Measurements from ENCODE around the gene PRH1. TPM values are rescaled to one million over a fixed set of nuclear protein-coding genes. Genes with fewer than 3 reads are reported as not detected.

Gene PRH1
- polyA plus RNA-seq (2012; ENCODE audit: insufficient read depth, insufficient read length, low read depth) = 19.5 TPM

DNA sequence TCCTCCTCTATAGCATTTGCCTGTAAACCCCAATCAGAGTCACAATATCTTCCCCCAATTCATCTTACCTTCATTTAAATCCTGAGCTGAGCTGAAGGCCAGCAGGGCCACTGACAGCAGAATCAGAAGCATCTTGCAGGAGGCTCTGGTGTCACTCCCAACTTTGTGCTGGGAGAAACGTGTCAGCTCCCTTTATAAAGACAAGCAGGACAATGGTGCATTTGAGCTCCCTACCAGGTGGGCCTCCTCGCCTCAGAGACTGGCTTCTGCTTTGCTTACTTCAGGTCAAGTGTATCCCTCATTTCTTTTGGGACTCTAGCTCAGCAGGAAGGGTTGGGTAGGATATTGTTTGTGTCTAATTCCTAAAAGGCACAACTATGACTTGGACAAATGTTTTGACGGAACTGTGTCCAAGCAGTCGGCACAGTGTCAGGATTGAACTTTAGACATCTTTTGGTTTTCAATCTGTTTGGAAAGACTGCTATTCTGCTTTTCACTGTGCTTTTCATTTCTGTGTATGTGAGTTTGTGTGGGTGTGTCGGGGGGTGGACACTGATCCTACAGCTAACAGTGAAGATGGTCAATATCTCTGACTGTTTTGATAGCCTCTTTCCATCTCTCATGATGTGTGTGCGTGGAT, at the start of gene PRH1:
TSS of gene PRH1 (minus strand) at position 170 of the 640 bp plus-strand sequence. CDS start at position 132, 38 bp downstream.
- Histone ChIP-seq H3K27me3 (no peaks in the 10 kb centered on the region), H3K4me1 (no peaks in the 10 kb centered on the region), H3K4me3 (ENCODE audit: low read depth, low read length) (no peak within 1 kb of the TSS), H3K9me3 (no peaks in the 10 kb centered on the region), H3K36me3 (no peaks in the 10 kb centered on the region; the same call in 1 of the 2 replicates)
- TF ChIP-seq, protein P1, sequence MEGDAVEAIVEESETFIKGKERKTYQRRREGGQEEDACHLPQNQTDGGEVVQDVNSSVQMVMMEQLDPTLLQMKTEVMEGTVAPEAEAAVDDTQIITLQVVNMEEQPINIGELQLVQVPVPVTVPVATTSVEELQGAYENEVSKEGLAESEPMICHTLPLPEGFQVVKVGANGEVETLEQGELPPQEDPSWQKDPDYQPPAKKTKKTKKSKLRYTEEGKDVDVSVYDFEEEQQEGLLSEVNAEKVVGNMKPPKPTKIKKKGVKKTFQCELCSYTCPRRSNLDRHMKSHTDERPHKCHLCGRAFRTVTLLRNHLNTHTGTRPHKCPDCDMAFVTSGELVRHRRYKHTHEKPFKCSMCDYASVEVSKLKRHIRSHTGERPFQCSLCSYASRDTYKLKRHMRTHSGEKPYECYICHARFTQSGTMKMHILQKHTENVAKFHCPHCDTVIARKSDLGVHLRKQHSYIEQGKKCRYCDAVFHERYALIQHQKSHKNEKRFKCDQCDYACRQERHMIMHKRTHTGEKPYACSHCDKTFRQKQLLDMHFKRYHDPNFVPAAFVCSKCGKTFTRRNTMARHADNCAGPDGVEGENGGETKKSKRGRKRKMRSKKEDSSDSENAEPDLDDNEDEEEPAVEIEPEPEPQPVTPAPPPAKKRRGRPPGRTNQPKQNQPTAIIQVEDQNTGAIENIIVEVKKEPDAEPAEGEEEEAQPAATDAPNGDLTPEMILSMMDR (IDR thresholded peaks at IDR 0.05; ENCODE audit: low read depth, low read length) = no peak
- no peak for DNase-seq

DNA sequence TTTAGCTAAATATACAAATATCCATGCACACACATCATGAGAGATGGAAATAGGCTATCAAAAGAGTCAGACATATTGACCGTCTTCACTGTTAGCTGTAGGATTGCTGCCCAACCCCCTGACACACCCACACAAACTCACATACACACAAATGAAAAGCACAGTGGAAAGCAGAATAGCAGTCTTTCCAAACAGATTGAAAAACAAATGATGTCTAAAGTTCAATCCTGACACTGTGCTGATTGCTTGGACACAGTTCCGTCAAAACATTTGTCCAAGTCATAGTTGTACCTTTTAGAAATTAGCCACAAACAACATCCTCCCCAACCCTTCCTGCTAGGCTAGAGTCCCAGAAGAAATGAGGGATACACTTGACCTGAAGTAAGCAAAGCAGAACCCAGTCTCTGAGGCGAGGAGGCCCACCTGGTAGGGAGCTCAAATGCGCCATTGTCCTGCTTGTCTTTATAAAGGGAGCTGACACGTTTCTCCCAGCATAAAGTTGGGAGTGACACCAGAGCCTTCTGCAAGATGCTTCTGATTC, 44.8 kb upstream of the PRH1 start, which contains the start of gene PRH2:
TSS of gene PRH2 (plus strand) at position 491 of the 541 bp plus-strand sequence. CDS start at position 529, 38 bp downstream.
- Histone ChIP-seq H3K36me3 (no peaks in the 10 kb centered on the region), H3K27me3 (no peaks in the 10 kb centered on the region), H3K4me1 (no peaks in the 10 kb centered on the region), H3K4me3 (ENCODE audit: low read depth, low read length) (no peak within 1 kb of the TSS), H3K9me3 (no peaks in the 10 kb centered on the region)
- no peak for DNase-seq
- TF ChIP-seq, protein P1 (IDR thresholded peaks at IDR 0.05; ENCODE audit: low read depth, low read length) = no peak

DNA sequence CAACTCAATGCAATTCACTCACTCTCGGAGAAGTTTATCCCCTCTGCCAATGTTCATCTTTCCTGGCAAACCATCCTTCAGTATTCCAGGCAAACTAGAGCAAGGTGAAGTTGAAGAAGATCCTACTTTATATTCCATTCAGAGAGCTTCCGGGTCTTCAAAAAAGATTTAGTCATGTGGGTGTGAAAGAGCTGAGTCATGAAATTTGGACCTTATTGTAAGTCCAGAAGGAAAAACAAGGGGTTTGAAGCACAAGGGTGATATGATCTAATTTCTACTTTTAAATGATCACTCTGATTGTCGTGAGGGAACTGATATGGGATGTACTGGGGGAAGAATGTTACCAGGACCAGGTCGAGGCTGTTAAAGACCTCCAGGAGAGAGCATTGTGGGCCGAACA, 42.2 kb upstream of the PRH1 start:
- H3K4me3 ChIP-seq (ENCODE audit: low read depth, low read length) = no peak overlapping the region
- TF ChIP-seq, protein P1 (IDR thresholded peaks at IDR 0.05; ENCODE audit: low read depth, low read length) = no peak
- DNase-seq = no peak
- H3K9me3 ChIP-seq = no peaks in the 10 kb centered on the region
- H3K36me3 ChIP-seq = no peaks in the 10 kb centered on the region
- H3K4me1 ChIP-seq = no peaks in the 10 kb centered on the region
- H3K27me3 ChIP-seq = no peaks in the 10 kb centered on the region

DNA sequence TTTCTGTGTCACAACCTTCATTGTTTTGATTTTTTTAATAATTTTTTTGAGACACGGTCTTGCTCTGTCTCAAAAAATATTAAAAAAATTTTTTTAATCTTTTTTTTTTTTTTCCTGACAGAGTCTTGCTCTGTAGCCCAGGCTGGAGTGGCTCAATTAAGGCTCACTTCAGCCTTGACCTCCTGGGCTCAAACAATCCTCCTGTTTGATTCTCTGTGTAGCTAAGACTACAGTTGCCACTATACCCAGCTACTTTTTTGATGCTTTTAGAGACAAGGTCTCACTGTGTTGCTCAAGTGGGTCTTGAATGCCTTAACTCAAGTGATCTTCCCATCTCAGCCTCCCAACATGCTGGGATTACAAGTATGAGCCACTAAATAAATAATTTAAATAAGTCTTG, 35.8 kb upstream of the PRH1 start:
- Histone ChIP-seq H3K4me3 (ENCODE audit: low read depth, low read length) (no peak overlapping the region), H3K9me3 (no peaks in the 10 kb centered on the region), H3K36me3 (no peaks in the 10 kb centered on the region), H3K4me1 (no peaks in the 10 kb centered on the region), H3K27me3 (no peaks in the 10 kb centered on the region)
- DNase-seq = no peak
- TF ChIP-seq, protein P1 (IDR thresholded peaks at IDR 0.05; ENCODE audit: low read depth, low read length) = no peak

DNA sequence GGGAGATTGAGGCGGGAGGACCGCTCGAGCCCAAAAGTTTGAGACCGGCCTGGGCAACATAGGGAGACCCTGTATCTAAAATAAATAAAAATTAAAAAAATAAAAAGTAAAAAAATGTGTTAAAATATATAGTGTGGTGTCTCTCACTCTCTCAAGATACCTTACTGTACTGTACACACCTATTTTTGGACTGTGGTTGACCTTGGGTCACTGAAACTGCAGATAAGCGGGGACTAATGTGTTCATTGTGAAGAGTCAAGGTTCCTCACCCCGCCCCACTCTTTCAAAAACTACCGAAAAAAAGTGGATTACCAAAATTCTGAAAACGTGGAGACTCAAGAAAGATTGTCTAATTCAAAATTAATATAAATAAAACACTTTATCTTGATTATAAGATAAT, 26.3 kb upstream of the PRH1 start:
- TF ChIP-seq, protein P1 (IDR thresholded peaks at IDR 0.05; ENCODE audit: low read depth, low read length) = no peak
- no peak for DNase-seq
- Histone ChIP-seq H3K4me3 (ENCODE audit: low read depth, low read length) (no peak overlapping the region), H3K4me1 (no peaks in the 10 kb centered on the region), H3K36me3 (no peaks in the 10 kb centered on the region), H3K9me3 (no peaks in the 10 kb centered on the region), H3K27me3 (no peaks in the 10 kb centered on the region)

DNA sequence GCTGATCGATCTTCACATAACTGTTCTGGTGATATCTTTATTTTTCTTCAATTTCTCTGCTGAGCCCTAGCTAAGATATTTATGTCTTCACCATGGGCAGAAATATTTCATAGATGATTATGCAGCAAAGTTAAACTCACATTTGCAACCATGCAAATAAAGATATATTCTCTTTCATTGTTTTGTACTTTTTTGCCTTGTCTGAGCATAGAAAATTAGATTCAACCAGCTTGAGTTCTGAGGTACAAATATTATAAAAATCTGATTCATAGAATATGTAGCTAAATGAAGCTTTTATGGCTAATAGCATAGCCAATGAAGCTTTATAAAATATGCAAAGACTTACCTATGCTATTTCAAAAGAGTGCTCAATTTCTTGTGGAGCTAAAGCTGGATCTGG, 25.4 kb upstream of the PRH1 start, which contains the start of gene TAS2R13:
TSS of gene TAS2R13 (minus strand) at position 101 of the 400 bp plus-strand sequence. CDS start 264 bp downstream, outside the sequence.
- H3K36me3 ChIP-seq = no peaks in the 10 kb centered on the region
- no peaks in the 10 kb centered on the region for H3K27me3 ChIP-seq
- TF ChIP-seq, protein P1 (IDR thresholded peaks at IDR 0.05; ENCODE audit: low read depth, low read length) = no peak
- DNase-seq = no peak
- no peaks in the 10 kb centered on the region for H3K9me3 ChIP-seq
- no peaks in the 10 kb centered on the region for H3K4me1 ChIP-seq
- no peak within 1 kb of the TSS for H3K4me3 ChIP-seq (ENCODE audit: low read depth, low read length)
